ENCODE results near the gene PRKCSH. TPM values are rescaled to one million over a fixed set of nuclear protein-coding genes. Genes with fewer than 3 reads are reported as not detected.
"Not testable (repeated sequence)": the region's sequence is repeated elsewhere in the genome, so short reads cannot be mapped to it uniquely, and the experiment has no call there.

The PRKCSH gene
- total RNA-seq, 4 donors from 2014 or later, result 161 to 239 (median 194) TPM

DNA sequence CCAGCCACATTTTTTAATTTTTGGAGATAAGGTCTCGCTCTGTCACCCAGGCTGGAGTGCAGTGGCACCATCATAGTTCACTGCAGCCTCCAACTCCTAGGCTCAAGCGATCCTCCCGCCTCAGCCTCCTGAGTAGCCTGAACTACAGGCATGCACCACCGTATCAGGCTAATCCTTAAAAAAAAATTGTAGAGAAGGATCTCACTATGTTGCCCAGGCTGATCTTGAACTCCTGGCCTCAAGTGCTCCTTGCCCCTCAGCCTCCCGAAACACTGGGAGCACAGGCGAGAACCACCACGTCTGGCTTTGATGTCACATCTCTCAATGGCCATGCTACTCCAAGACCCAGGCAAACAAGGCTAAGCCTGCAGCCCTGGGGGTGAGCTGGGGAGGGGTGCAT, 21.2 kb downstream of the PRKCSH start:
- no peaks in the 10 kb centered on the region for H3K4me1 ChIP-seq
- no peaks in the 10 kb centered on the region for H3K36me3 ChIP-seq
- no peak for DNase-seq
- H3K4me3 ChIP-seq, result no peak overlapping the region
- no peaks in the 10 kb centered on the region for H3K27me3 ChIP-seq
- no peak overlapping the region for H3K27ac ChIP-seq
- TF ChIP-seq POLR2A (IDR thresholded peaks at IDR 0.05), result no peak
- TF ChIP-seq, protein P1, sequence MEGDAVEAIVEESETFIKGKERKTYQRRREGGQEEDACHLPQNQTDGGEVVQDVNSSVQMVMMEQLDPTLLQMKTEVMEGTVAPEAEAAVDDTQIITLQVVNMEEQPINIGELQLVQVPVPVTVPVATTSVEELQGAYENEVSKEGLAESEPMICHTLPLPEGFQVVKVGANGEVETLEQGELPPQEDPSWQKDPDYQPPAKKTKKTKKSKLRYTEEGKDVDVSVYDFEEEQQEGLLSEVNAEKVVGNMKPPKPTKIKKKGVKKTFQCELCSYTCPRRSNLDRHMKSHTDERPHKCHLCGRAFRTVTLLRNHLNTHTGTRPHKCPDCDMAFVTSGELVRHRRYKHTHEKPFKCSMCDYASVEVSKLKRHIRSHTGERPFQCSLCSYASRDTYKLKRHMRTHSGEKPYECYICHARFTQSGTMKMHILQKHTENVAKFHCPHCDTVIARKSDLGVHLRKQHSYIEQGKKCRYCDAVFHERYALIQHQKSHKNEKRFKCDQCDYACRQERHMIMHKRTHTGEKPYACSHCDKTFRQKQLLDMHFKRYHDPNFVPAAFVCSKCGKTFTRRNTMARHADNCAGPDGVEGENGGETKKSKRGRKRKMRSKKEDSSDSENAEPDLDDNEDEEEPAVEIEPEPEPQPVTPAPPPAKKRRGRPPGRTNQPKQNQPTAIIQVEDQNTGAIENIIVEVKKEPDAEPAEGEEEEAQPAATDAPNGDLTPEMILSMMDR (IDR thresholded peaks at IDR 0.05), result no peak
- H3K9me3 ChIP-seq, result no peaks in the 10 kb centered on the region

DNA sequence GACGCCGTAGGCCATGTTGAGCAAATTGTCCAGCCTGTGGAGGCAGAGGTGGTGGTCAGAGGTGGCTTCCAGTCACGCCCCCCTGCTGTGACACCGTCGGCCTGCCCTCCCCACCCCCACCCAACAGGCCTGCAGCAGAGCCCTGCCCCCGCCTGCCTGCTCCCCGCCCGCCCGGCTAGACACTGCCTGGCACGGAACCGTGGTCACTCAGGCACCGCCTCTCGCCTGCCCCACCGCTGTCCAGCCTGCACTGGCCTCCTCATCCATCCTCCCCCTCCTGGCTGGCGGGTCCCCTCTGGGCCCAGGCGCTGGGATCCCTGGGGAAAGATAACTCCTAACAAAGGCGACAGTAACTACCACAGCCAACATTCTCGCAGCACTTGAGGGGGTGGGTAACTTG, 21.7 kb downstream of the PRKCSH start:
- DNase-seq, result no peak
- Histone ChIP-seq H3K4me1 (no peaks in the 10 kb centered on the region), H3K4me3 (no peak overlapping the region), H3K9me3 (no peaks in the 10 kb centered on the region), H3K27me3 (no peaks in the 10 kb centered on the region), H3K36me3 (no peaks in the 10 kb centered on the region), H3K27ac (no peak overlapping the region)
- TF ChIP-seq, protein P1 (IDR thresholded peaks at IDR 0.05), result no peak
- TF ChIP-seq POLR2A (IDR thresholded peaks at IDR 0.05), result no peak

DNA sequence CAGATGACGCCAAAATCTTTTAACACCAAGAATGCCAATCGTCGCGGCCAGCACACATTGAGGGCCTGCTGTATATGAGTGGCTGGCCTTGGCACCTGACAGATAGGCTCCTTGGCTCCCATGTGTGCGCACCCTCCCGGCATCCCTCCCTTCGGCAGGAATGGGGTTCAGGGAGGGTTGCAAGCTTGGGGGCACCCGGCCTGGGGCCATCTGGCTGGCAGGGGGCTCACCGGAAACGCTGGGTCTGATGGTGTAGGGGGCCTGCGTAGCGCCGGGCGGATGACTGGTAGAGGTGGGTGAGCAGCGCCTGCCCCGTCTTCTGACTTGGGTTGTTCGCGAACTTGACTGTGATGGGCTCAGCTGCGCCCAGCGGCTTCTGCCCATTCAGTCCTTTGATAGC, 22.4 kb downstream of the PRKCSH start:
- Histone ChIP-seq H3K27ac (no peak overlapping the region), H3K27me3 (no peaks in the 10 kb centered on the region), H3K4me3 (no peak overlapping the region), H3K4me1 (no peaks in the 10 kb centered on the region), H3K36me3 (no peaks in the 10 kb centered on the region), H3K9me3 (no peaks in the 10 kb centered on the region)
- no peak for TF ChIP-seq POLR2A (IDR thresholded peaks at IDR 0.05)
- TF ChIP-seq, protein P1 (IDR thresholded peaks at IDR 0.05), result no peak
- no peak for DNase-seq

DNA sequence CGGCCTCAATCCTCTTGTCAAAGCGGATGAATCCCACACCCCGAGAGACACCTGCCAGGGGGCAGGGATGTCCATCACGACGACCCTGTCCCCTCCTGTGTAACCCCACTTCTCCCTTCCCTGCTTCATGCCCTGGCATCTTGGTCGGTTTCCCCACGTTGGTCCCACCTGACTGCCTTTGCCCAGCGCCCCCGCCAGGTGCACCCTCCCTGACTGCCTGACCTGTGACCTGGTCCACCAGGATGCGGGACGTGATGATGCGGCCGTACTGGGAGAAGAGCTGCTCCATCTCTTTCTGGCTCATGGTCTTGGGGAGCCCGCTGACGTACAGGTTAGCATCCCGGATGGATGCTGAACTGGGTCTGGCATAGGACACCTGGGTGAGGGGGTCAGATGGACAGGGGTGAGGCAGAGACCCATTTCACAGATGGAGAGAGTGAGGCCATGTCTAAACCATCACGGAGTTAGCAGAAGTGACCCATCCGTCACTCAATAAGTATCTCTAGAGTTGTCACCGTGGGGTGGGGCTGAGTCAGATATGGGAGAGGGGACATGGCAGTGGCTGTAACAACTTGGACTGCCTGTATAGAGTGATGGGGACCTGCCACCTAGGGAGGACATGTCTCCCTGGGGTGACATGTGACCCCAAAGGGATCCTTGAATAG, 22.9 kb downstream of the PRKCSH start:
- Histone ChIP-seq H3K9me3 (no peaks in the 10 kb centered on the region), H3K4me1 (no peaks in the 10 kb centered on the region), H3K27ac (no peak overlapping the region), H3K27me3 (no peaks in the 10 kb centered on the region), H3K4me3 (no peak overlapping the region), H3K36me3 (no peaks in the 10 kb centered on the region)
- DNase-seq, result no peak
- TF ChIP-seq POLR2A (IDR thresholded peaks at IDR 0.05), result no peak
- TF ChIP-seq, protein P1 (IDR thresholded peaks at IDR 0.05), result no peak

DNA sequence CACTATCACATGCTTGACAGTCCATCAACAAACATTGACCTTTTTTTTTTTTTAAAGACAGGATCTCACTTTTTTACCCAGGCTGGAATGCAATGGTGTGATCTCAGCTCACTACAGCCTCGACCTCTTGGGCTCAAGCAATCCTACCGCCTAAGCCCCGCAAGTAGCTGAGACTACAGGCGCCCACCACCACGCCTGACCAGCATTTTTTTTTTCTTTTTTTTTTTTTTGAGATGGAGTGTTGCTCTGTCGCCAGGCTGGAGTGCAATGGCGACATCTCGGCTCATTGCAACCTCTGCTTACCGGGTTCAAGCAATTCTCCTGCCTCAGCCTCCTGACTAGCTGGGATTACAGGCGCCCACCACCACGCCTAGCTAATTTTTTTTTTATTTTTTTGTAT, 23.5 kb downstream of the PRKCSH start:
- not testable (repeated sequence) for DNase-seq, H3K4me3 ChIP-seq, H3K9me3 ChIP-seq, H3K36me3 ChIP-seq, H3K4me1 ChIP-seq, H3K27ac ChIP-seq, H3K27me3 ChIP-seq

DNA sequence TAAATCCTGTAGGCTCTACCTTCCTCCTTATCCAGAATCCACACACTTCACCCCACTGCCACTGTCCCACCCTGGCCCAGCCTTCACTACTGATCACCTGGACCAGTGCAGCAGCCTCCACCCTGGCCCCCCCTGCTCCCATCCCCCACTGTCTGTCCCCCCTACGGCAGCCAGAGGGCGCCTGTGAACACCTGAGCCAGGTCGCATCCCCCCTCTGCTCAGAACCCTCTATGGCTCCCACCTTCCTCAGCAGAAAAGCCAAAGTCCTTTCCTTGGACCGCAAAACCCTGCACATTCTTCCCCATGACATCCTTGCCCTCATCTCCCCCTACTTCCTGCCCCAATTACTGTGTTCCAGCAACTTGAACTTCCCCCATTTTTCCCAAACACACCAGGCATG, 24.8 kb downstream of the PRKCSH start:
- no peak overlapping the region for H3K27ac ChIP-seq
- TF ChIP-seq POLR2A (IDR thresholded peaks at IDR 0.05), result no peak
- TF ChIP-seq, protein P1 (IDR thresholded peaks at IDR 0.05), result peak in 1 of 6 experiments; percentile 15
- H3K4me3 ChIP-seq, result no peak overlapping the region

More for the DNA sequence above, 24.8 kb downstream of the PRKCSH start:
- no peaks in the 10 kb centered on the region for H3K4me1 ChIP-seq
- no peaks in the 10 kb centered on the region for H3K27me3 ChIP-seq
- H3K36me3 ChIP-seq, result no peaks in the 10 kb centered on the region
- no peak for DNase-seq
- H3K9me3 ChIP-seq, result no peaks in the 10 kb centered on the region
